Iris pigment epithelial cell (primary cell): ENCODE data around the gene H2BW1.
"Not testable (repeated sequence)": the region's sequence is repeated elsewhere in the genome, so short reads cannot be mapped to it uniquely, and the experiment has no call there.

ENCODE experiments used
- DNase-seq: peaks from one replicate; pipeline ENCODE4 v3.0.0-alpha.2; 2011; ENCODE audit warnings: low read depth

H2BW1 gene, protein sequence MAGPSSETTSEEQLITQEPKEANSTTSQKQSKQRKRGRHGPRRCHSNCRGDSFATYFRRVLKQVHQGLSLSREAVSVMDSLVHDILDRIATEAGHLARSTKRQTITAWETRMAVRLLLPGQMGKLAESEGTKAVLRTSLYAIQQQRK

GRCh38 chrX:104013606-104014005 lies at the start of gene H2BW1:
Gene H2BW1 (minus strand): TSS chrX:104013708. CDS start chrX:104013576, 132 bp downstream.
- DNase-seq = no peak

- not testable (repeated sequence) for DNase-seq
Measured at GRCh38 chrX:104062636-104063035, 49.1 kb upstream of the H2BW1 start.

DNA sequence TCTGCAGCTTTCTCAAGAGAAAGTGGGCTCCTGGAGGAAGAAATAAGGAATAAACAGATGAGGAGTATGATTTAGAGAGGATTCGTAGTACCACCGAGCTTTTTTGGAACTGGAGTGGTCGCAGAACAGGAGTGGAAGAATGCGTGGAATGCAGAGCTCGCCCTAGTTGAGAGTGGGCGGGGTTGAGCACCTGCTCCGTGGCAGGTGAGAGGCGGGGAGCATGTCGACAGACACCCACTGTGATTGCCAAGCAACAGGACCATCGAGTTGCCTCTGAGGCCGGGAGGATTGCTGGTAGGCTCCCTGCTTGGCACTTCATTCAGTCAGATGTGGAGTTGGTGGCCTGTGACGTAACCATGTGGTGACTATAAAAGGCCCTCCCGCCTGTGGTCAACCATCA lies 41.4 kb upstream of the H2BW1 start:
- not testable (repeated sequence) for DNase-seq

DNA sequence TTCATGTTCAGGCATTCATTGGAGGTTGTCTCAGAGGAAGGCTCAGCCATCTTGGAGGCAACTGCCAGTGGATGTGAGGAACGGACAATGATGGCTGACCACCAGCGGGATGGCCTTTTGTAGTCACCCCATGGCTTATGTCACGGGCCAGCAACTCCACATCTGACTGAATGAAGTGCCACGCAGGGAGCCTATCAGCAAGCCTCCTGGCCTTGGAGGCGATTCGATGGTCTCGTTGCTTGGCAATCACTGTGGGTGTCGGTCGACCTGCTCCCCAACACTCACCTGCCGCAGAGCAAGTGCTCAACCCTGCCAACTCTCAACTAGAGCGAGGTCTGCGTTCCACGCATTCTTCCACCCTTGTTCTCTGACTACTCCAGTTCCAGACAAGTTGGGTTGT lies 33.7 kb upstream of the H2BW1 start:
- no peak for DNase-seq

GRCh38 chrX:104045642-104046041 lies 32.1 kb upstream of the H2BW1 start:
- DNase-seq = no peak

DNA sequence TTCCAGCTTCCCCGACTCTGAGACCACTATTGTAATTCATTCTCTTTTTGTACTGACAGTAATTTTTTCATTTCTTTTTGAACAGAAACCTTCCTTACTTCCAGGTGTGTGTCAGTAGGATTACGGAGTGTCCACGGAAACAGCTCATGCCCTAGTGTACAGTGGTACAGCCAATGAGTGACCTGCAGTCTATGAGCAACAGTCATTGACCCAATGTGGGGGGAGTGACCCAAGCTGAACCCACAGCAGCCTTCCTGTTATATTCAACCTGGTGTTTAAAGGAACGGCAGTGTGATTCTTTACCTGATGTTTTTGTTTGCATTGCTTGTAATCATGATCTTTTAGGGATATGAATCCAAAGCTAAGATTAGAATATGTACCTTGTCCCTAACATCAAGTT lies 27.5 kb upstream of the H2BW1 start:
- no peak for DNase-seq

GRCh38 chrX:104039689-104040505 lies 26.4 kb upstream of the H2BW1 start, which contains the start of gene H2BW2:
Gene H2BW2 (plus strand): TSS chrX:104039956. CDS start chrX:104039995, 39 bp downstream.
- DNase-seq = no peak

GRCh38 chrX:104018126-104018525 lies 4.6 kb upstream of the H2BW1 start:
- DNase-seq = no peak

DNA sequence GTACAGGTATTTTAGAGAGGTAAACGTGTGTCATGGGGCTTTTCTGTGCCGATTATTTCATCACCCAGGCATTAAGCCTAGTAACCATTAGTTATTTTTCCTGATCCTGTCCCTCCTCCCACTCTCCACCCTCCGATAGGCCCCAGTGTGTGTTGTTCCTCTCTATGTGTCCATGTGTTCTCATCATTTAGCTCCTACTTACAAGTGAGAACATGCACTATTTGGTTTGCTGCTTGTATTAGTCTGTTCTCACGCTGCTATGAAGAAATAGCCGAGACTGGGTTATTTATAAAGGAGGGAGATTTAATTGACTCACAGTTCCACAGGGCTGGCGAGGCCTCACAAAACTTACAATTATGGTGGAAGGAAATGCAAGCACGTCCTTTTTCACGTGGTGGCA lies 2.1 kb upstream of the H2BW1 start:
- DNase-seq = not testable (repeated sequence)

DNA sequence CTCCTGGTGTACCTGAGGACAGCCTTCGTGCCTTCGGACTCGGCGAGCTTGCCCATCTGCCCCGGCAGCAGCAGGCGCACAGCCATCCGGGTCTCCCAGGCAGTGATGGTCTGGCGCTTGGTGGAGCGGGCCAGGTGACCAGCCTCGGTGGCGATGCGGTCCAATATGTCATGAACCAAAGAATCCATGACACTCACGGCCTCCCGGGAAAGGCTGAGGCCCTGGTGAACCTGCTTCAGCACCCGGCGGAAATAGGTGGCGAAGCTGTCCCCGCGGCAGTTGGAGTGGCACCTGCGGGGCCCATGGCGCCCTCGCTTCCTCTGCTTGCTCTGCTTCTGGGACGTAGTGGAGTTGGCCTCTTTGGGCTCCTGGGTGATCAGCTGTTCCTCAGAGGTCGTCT lies 350 bp downstream of the H2BW1 start:
- no peak for DNase-seq

- no peak for DNase-seq
Measured at GRCh38 chrX:104008831-104009230, 4.7 kb downstream of the H2BW1 start.

GRCh38 chrX:103999234-103999633 lies 14.3 kb downstream of the H2BW1 start:
- DNase-seq = no peak

GRCh38 chrX:103983508-103983907 lies 30.0 kb downstream of the H2BW1 start:
- DNase-seq = not testable (repeated sequence)

- not testable (repeated sequence) for DNase-seq
Measured at GRCh38 chrX:103962411-103963278, 50.9 kb downstream of the H2BW1 start, which contains the start of gene TMSB15B. Gene TMSB15B (plus strand): TSS chrX:103962627.
